ENCODE results near the gene CTNND2.

CTNND2 gene

GRCh38 chr5:10949856-10950630 lies 954.2 kb downstream of the CTNND2 start:
- no peak for DNase-seq

- no peak for DNase-seq
Measured at GRCh38 chr5:10946050-10946449, 958.2 kb downstream of the CTNND2 start.

GRCh38 chr5:10941900-10942299 lies 962.3 kb downstream of the CTNND2 start:
- no peak for DNase-seq

- DNase-seq: no peak
Measured at GRCh38 chr5:10936081-10936855, 968.0 kb downstream of the CTNND2 start.

GRCh38 chr5:10935536-10935935 lies 968.7 kb downstream of the CTNND2 start:
- DNase-seq: no peak

DNA sequence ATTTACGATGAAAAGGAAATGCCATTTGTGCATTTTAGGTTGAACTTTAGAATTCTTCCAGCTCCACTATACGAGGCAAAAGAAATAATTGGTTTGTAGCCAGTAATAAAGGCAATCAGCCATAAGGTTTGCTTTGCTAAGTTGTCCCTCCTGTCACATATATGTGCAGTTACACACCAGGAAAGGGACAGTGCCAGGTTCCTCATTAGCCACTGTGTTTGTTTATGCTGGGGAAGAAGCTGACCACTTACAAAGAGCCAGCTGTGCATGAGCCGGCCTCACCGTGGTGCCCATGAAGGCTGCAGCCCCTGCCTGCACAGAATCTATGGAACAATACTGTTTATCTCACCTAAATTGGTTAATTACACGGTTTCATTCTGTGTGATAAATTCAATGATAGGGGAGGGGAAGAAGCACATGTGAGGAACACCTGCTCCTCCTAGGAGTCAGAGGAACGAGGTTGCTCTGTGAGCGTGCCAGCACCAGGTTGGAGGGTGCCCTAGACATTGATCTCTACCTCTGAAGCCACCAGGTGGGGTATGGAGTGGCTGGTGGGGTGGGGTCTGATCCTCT lies 969.4 kb downstream of the CTNND2 start:
- DNase-seq: no peak

DNA sequence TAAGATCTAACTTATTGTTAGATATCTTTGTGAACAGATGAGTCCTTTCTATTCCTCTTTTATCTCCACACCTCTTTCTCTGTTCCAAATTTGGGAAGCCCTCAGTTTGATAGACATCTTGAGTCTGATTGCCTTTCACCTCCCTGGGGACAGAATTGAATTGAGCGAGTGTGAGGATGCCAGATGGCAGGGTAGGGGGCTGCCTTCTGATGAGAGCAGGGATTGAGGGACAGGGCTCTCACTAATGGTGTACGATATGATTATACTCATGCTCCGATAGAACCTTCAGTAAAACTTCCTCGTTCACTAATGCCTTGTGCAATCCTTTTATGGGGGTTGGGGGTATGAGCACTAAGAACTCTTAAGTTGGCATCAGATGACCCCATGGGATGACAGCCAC lies 971.1 kb downstream of the CTNND2 start:
- DNase-seq: no peak

DNA sequence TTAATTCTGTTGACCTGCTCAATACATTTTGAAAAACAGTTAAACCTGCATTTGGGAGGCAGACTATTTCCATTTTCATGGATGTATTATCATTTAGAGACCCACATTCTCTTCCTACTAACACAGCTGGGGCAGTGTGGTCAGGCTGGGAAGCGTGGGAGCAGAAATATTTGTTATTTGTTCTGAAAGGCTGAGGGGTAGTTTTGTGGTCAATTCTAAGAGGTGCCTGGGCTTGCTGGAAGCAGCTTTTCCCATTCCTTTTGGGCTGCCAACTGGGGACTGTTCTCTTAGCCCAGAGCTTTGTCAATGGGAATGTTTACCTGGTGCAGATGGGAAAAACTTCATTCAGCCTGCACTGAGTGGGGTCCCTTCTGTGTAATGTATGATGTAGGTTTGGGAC lies 971.8 kb downstream of the CTNND2 start:
- DNase-seq: no peak

DNA sequence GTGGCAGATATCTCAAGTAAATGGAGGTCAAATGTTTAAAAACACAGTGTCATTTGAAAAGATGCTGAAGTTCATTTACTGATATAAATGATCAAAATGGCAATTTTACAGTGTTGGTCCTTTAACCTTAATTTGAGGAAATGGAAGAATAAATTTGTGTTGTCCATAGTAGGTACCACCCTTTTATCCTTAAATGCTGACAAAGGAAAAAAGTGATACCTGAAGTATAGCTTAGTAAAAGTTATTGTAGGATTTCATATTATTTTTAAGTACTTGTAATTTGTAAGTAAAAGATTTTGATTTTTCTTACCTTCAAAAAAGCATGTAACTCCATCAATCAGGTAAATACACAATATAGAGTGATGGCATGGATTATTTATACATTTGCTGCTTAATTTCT lies 976.6 kb downstream of the CTNND2 start:
- no peak for DNase-seq

DNA sequence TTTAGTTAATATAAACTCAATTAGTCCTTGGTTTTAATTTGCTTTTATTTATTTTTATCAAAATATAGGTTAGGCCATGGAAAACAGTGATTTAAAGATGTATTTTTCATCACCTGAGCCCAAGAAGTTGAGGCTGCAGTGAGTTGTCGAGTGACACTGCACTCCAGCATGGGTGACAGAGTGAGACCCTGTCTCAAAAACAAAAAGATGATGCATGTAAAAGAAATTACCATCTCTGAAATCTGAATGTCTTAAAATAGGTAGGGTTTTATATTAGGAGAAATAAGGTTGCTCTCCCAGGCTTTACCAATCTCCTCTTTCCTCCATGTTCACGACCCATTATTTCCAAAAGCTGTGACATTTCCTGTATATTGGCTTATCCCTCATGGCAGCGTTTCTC lies 980.9 kb downstream of the CTNND2 start:
- no peak for DNase-seq

Measured in T1000 (cell line).